Left ventricle myocardium inferior (tissue), 1 donor: ENCODE results near the gene KRTAP5-6. TPM values are rescaled to one million over a fixed set of nuclear protein-coding genes. Genes with fewer than 3 reads are reported as not detected.
A peak's percentile ranks its signal among the peaks of the same experiment; 100 is the strongest.

Source experiments
- DNase-seq: peaks from one replicate; pipeline ENCODE4 v3.0.0-alpha.2; 2020
- H3K27ac ChIP-seq: fragments of 200-600 bp; replicated peaks from 2 replicates; pipeline ENCODE4 v1.8.0; 2021
- H3K27me3 ChIP-seq: fragments of 200-600 bp; 2 replicates; pipeline ENCODE4 v1.8.0; 2021; ENCODE audit warnings: low read depth
- H3K36me3 ChIP-seq: fragments of 200-600 bp; 2 replicates; pipeline ENCODE4 v1.8.0; 2021
- H3K4me1 ChIP-seq: fragments of 200-600 bp; 2 replicates; pipeline ENCODE4 v1.8.0; 2021
- H3K4me3 ChIP-seq: fragments of 200-600 bp; 2 replicates; pipeline ENCODE4 v1.8.0; 2021; ENCODE audit warnings: mild to moderate bottlenecking, moderate library complexity
- H3K9me3 ChIP-seq: fragments of 200-600 bp; replicated peaks from 2 replicates; pipeline ENCODE4 v1.8.0; 2021
- CTCF ChIP-seq: fragments of 200-600 bp; IDR thresholded peaks from 2 replicates; pipeline ENCODE4 v1.8.0; 2021; ENCODE audit warnings: antibody characterized with exemption, mild to moderate bottlenecking, borderline replicate concordance
- intact Hi-C: fragments of 100-400 bp; cut with micrococcal nuclease; formaldehyde crosslinking; loops from one replicate; pipeline ENCODE4 v1.11.0; 2022
- total RNA-seq: library from RNA; stranded (reverse); fragmentation: NEBNext Ultra II Directional; extraction: Animal tissue kit (Norgen Biotek cat#: 25700); gene quantifications from one replicate; pipeline ENCODE4 v1.2.1, GENCODE V29; 2021
- donor health status: DM: no; HTN: yes; CAD: no; lungs with severe emphysema.

Gene KRTAP5-6
- total RNA-seq, 1 donor from 2014 or later = not detected

GRCh38 chr11:1742869-1743584, 46.0 kb downstream of the KRTAP5-6 start:
- Histone ChIP-seq H3K4me3 (no peak overlapping the region), H3K27ac (no peak overlapping the region), H3K27me3 (peaks cover 20% of the 10 kb centered on the region), H3K4me1 (peaks cover 20% of the 10 kb centered on the region), H3K36me3 (no peaks in the 10 kb centered on the region), H3K9me3 (no peaks in the 10 kb centered on the region)
- intact Hi-C loops = no loop called here
- no peak for DNase-seq
- no peak for TF ChIP-seq CTCF

- H3K4me1 ChIP-seq = peaks cover 27% of the 10 kb centered on the region
- no peaks in the 10 kb centered on the region for H3K9me3 ChIP-seq
- H3K27me3 ChIP-seq = peaks cover 20% of the 10 kb centered on the region
- no peak overlapping the region for H3K27ac ChIP-seq
- H3K36me3 ChIP-seq = no peaks in the 10 kb centered on the region
- intact Hi-C loops = no loop called here
- H3K4me3 ChIP-seq = no peak overlapping the region
- TF ChIP-seq CTCF = no peak
- no peak for DNase-seq
Observed at GRCh38 chr11:1743585-1744136, 46.7 kb downstream of the KRTAP5-6 start.

DNA sequence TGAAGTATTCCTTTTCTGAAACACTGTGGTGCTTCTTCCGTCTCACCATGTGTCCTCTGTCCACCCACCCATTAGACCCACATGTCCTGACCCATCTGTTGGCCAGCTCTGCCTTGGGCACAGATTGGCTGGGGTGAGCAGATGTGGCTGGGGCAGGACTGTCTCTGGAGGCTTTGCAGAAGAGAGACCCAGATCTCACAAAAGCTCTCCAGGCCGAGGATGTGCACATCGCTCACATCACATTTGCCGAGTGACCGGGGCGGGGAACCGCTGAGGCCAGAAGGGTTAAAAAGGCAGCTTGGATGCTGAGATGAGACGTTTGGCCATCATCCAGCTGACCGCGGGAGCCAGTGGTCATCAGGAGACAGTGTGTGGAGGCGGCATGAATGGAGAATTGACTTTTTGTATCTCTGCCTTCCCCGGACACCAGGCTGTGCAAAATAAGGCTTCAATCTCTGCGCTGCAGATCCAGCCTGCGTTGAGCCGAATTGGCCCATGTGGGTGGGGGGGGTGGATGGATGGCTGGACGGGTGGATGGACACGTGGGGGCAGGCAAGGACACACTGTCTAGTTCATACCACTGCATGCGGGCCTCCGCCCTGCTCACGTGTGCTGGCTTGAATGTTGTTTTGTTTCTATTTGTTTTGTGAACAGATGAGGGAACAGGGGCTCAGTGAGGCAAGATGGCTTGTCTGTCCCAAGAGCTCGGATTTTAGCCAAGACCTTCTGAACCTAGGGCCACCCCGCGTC, 47.3 kb downstream of the KRTAP5-6 start:
- Histone ChIP-seq H3K36me3 (no peaks in the 10 kb centered on the region), H3K27ac (peak overlapping the region; percentile 23), H3K9me3 (no peaks in the 10 kb centered on the region), H3K27me3 (peaks cover 21% of the 10 kb centered on the region), H3K4me3 (no peak overlapping the region), H3K4me1 (peaks cover 33% of the 10 kb centered on the region)
- no peak for TF ChIP-seq CTCF
- peak; percentile 42 for DNase-seq
- intact Hi-C loops = no loop called here

DNA sequence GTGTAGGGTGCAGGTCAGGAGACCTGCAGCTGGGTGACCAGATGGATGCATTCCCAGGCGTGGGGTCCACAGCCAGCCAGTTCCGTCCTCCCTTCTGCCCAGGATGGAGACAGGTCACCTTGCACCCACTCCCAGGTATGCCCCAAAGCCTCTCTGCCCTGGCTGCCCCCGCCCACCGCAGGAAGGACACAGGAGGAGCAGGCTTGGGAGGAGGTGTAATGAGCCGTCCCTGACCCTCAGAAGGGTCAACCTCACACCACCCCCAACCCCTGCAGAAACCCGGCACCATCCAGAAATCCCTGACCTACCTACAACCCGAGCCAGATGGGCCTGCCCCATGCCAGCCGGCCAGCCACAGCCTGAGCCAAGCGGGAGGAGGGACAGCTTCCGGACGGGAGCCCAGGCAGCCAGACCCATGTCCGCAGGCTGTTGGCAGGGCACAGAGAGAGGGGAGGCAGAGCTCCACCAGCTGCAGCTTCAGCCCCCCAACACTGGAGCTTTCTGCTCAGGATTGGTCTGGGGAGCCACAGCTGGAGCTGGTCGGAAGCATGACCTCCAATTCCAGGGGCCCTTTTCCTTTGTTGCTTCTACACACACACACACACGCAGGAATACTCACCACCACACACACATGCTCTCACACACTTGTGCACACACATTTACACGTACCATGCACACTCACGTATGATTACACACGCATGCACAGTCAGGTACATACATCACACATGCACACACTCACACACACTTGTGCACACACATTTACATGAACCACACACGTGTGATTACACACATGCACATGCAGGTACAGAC, 48.1 kb downstream of the KRTAP5-6 start:
- no peak for DNase-seq
- Histone ChIP-seq H3K4me1 (peaks cover 41% of the 10 kb centered on the region), H3K27ac (peak overlapping the region; percentile 23), H3K9me3 (no peaks in the 10 kb centered on the region), H3K27me3 (peaks cover 21% of the 10 kb centered on the region), H3K4me3 (no peak overlapping the region), H3K36me3 (no peaks in the 10 kb centered on the region)
- intact Hi-C loops = no loop called here
- TF ChIP-seq CTCF = no peak

GRCh38 chr11:1745701-1746320, 48.8 kb downstream of the KRTAP5-6 start:
- Histone ChIP-seq H3K36me3 (no peaks in the 10 kb centered on the region), H3K27ac (no peak overlapping the region), H3K27me3 (peaks cover 21% of the 10 kb centered on the region), H3K4me1 (peaks cover 48% of the 10 kb centered on the region), H3K9me3 (no peaks in the 10 kb centered on the region), H3K4me3 (no peak overlapping the region)
- intact Hi-C loops = no loop called here
- DNase-seq = no peak
- no peak for TF ChIP-seq CTCF
